ENCODE results near the gene PDGFB.

Gene PDGFB

GRCh38 chr22:39239561-39240423 lies 5.0 kb downstream of the PDGFB start:
- DNase-seq (ENCODE audit: low spot score): no peak

DNA sequence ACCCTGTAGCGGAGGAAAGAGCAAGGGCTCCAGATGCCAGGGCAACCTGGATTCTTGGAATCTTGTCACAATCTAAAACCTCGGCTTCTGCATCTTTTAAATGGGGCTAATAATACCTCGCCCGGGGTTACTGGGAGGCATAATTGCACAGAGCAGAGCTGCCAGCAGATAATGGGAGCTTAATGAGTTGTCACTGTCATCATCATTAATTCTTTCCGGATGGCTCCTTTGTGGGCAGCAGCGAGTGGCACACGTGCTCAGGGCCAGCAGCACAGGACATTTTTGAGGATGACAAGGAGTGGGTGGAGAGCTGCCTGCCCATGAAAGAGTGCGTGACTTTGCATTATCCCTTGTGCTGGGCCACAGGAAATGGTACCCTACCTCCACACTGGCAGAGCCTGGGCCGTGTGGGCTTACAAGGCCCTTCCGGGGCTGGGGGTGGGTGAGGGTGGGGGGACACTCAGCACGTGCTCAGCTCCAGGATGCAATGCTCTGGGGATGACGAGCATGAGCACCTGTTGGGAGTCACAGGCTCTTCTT lies 5.7 kb downstream of the PDGFB start:
- no peak for DNase-seq (ENCODE audit: low spot score)

GRCh38 chr22:39238561-39238960 lies 6.2 kb downstream of the PDGFB start:
- DNase-seq (ENCODE audit: low spot score): no peak

DNA sequence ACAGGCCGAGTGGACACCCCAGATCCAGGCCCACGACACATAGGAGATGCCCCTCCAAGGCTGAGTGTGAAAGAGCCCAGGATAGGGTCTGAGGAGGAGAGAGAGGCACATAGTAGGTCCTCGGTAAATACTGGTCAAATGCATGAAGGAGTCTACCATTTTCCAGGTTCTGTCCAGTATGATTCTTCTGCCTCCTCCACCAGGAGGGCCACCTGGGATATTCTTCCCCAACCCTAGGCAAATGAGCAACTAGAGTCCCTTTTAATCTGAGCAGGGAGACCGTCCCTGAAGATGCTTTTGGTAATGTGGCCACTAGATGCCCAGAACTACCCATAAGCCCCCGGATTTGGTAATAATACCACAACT lies 6.7 kb downstream of the PDGFB start:
- no peak for DNase-seq (ENCODE audit: low spot score)

DNA sequence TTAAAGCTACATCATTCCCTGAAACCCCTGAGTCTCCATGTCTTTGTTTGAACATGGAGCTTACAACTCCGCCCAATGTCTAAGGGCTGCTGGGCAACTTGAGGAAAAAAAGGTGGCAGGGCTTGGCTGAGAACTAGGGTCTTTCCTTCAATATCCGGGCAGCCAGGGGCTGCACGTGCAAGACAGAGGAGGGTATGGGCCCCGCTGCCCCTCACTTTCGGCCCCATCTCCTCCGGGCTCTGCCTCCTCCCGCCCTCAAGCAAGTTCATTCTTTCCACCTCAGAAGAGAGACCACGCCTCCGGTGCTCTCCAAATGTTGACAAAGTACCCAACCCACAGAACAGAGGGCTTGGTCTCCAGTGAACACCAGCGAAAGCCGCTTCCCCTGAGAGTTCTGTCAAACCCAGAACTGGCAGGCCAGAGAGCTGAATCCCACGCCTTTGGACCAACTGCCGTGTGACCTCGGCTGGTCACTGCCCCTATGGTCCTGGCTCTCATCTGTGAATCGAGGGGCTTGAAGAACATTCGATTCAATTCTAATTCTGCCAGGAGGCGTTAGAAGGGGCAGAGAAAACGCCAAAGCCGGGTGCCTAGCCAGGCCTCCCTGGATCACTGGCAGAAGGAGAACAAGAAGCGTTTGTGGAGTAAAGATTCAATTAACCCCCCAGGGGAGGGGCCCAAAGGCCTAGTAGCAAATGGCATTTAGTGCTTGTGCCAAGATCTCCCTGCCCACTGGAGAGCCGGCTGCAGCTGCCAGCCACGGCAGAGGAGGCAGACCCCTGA lies 7.3 kb downstream of the PDGFB start:
- no peak for DNase-seq (ENCODE audit: low spot score)

GRCh38 chr22:39236321-39237317 lies 8.2 kb downstream of the PDGFB start:
- no peak for DNase-seq (ENCODE audit: low spot score)

GRCh38 chr22:39234867-39235687 lies 9.7 kb downstream of the PDGFB start:
- DNase-seq (ENCODE audit: low spot score): no peak

DNA sequence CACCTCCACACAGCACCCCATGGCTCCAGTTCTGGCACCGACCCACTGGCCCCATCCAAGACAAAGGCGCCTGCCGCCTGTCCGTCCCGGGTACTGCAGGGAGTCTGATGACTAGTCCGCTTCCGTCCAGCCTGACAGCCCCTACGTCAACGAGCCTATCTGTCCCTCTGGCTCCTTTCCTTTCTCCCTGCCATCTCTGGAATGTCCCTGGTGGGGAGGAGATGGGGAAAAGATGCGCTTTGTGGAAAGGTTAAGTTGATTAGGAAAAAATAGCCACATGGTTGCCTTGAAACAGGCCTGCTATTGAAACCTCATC lies 10.4 kb downstream of the PDGFB start:
- DNase-seq (ENCODE audit: low spot score): no peak

DNA sequence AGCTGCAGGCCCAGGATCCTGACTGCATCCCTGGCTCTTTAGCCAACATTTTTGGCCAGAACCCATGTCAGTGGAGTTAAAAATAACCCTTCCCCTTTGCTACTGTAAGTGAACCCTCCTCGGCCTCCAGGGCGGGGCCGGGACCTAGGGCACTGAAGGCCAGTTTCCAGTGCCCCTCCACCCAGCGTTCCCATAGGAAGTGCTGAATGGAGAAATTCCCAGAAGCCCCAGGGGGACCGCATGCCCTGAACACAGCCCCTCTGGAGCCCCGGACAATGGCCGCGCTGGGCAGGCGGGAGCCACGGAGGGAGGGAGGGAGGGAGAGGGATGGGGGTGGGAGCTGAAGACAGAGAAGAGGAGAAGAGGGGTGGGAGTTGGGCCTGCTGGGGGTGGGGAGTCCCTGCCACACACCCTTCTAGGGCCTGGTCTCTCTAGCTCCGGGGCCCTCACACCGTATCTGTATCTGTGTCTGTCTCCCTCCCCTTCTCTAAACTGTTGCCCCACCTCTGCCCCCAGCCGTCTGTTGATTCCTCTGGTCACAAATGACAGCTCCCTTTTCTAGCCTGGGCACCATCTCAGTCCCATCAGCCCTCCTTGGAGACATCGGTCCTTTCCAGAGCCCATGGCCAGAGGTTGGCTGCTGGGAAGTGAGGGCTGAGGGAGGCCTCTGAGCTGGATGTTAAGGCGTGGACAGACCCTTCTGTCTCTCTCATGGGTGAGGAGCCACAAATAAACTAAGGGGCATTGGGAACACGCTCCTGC lies 10.9 kb downstream of the PDGFB start:
- no peak for DNase-seq (ENCODE audit: low spot score)

DNA sequence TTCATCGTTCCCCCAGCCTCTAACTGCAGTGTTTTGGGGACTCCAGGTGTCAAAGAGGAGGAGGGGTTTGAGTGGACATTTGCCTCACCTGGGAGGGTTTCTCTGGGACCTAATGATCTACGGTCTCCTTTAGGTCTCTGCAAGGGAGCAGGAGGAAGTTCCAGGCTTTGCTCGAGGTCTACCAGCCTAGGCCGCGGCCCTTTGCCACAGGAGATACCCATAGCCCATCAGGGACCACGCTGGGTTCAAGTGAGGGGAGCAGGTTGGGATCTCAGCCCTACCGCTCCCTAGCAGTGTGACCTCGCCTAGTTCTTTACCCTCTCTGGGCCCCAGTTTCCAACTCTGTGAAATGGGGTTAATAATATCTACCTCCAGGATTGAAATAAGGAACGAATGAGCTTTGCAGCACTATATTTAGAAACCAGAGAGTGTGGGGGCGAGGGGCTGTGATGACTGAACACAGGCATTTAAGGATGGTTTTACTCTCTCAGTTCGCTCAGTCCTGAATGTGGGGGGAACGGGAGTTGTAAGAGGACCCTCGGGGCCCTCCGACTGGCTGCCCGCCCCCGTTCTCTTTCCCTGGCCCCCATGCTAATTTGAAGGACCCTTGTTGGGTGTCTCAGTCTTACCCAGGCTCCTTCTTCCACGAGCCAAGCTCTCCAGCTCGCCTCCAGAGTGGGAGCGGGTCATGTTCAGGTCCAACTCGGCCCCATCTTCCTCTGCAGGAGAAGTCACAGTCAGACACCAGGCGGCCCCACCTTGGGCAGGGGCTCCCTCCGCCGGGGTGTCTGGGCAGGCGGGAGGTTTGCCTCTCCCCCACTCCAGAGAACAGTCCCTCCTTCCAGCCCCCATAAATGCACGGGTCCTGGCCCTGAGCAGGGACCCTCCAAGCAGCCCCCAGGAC lies 11.7 kb downstream of the PDGFB start:
- no peak for DNase-seq (ENCODE audit: low spot score)

DNA sequence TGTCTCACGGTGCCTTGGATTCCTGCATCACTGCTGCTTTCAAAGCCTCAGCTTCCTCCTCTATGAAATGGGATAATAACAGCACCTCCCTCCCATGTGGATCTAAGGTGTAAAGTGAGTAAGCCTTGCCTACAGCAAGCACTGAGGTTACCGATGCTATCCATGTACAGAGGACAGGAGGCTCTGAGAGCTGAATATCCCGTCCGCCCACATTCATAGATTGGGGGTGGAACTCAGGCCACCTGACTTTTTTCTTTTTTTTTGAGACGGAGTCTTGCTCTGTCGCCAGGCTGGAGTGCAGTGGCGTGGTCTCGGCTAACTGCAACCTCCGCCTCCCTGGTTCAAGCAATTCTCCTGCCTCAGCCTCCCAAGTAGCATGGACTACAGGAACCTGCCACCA lies 12.5 kb downstream of the PDGFB start:
- DNase-seq (ENCODE audit: low spot score): no peak

DNA sequence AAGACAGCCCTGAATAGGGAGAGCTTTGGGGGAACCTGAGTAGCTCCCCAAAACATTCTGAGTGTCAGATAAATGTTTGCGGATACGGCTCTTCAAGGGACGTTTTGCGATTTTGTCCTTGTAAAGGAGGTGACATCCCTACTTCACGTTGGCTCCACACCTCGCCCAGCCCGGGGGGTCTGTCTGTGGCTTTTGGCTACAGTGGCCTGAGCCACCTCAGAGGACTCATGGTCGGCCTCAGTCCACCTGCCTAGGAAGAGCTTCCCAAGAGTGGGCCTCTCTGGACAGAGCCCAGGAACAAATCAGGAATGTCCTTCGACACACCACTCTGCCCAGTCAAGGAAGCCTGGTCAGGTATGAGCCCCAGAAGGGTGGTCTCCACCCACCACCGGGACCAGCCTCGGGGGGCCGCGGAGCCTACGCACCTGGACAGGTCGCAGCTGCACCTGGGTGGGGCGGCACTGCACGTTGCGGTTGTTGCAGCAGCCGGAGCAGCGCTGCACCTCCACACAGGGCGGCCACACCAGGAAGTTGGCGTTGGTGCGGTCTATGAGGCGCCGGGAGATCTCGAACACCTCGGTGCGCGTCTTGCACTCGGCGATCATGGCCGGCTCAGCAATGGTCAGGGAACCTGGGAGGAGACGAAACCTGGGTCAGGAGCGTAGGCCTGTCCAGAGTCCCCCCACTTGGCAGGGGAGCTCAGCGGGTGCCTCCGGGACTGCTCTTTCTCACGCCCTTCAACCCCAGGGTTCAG lies 13.4 kb downstream of the PDGFB start:
- no peak for DNase-seq (ENCODE audit: low spot score)

GRCh38 chr22:39230261-39231196 lies 14.3 kb downstream of the PDGFB start:
- DNase-seq (ENCODE audit: low spot score): no peak

GRCh38 chr22:39229688-39230260 lies 15.0 kb downstream of the PDGFB start:
- no peak for DNase-seq (ENCODE audit: low spot score)

DNA sequence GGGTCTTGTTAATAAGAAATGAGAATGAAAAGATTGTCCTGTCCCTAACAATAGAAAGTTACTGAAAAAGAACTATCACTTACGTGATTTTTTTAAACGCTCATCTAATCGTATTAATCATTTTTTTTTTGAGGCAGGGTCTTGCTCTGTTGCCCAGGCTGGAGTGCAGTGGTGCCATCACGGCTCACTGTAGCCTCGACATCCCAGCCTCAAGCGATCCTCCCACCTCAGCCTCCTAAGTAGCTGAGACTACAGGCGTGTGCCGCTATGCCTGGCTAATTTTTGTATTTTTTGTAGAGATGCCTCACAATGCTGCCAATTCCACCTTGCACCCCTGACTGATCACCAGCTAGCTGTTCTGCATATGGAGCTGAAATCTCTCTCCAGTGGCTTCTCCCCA lies 15.7 kb downstream of the PDGFB start:
- DNase-seq (ENCODE audit: low spot score): no peak

GRCh38 chr22:39227542-39228272 lies 17.1 kb downstream of the PDGFB start:
- DNase-seq (ENCODE audit: low spot score): no peak

All from left forelimb (tissue), 1 donor.